ENCODE results near the gene AKAP10.

DNA sequence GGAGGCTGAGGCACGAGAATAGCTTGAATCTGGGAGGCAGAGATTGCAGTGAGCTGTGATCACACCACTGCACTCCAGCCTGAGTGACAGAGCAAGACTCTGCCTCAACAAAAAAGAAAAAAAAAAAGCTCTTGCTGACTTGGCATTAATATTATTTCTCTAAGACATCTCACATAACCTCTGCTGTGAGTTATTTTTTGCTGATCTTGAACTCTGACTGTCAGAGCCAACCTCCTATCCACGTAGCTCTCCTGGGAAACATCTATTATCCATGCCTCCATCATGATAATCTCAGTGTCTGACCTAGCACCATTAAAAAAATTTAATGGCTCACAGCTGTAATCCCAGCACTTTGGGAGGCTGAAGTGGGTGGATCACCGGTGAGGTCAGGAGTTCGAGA lies 97.2 kb downstream of the AKAP10 start:
- TF ChIP-seq, protein P1, sequence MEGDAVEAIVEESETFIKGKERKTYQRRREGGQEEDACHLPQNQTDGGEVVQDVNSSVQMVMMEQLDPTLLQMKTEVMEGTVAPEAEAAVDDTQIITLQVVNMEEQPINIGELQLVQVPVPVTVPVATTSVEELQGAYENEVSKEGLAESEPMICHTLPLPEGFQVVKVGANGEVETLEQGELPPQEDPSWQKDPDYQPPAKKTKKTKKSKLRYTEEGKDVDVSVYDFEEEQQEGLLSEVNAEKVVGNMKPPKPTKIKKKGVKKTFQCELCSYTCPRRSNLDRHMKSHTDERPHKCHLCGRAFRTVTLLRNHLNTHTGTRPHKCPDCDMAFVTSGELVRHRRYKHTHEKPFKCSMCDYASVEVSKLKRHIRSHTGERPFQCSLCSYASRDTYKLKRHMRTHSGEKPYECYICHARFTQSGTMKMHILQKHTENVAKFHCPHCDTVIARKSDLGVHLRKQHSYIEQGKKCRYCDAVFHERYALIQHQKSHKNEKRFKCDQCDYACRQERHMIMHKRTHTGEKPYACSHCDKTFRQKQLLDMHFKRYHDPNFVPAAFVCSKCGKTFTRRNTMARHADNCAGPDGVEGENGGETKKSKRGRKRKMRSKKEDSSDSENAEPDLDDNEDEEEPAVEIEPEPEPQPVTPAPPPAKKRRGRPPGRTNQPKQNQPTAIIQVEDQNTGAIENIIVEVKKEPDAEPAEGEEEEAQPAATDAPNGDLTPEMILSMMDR (IDR thresholded peaks at IDR 0.05; ENCODE audit: low read length): no peak
- TF ChIP-seq EZH2 (optimal IDR thresholded peaks at IDR 0.05; ENCODE audit: low read depth, low read length): no peak
- no peak for TF ChIP-seq EZH2phosphoT487 (IDR thresholded peaks at IDR 0.05; ENCODE audit: low read length)

All from MM.1S (cell line).